Testis (tissue), 2 donors: ENCODE measurements around the gene ARFGEF3.

ENCODE experiments used
- CTCF ChIP-seq, 3 experiments: fragments of 450-650 bp in 2 of 3; fragments of 200-600 bp in 1 of 3; sonication (generic) in 1 of 3; IDR thresholded peaks; one replicate each; pipeline ENCODE4 v1.5.1; 2016 to 2019; ENCODE audit warnings: antibody characterized with exemption in 3 of 3, mild to moderate bottlenecking in 2 of 3, moderate library complexity in 1 of 3
- POLR2A ChIP-seq: fragments of 450-650 bp; IDR thresholded peaks from one replicate; pipeline ENCODE4 v1.6.1; 2017; ENCODE audit warnings: antibody characterized with exemption, mild to moderate bottlenecking, moderate library complexity

GRCh38 chr6:138374230-138374629, 212.5 kb downstream of the ARFGEF3 start:
- TF ChIP-seq CTCF (IDR thresholded peaks at IDR 0.05) (no peak), POLR2A (no peak)
